ENCODE measurements around the gene IREB2.
"Not testable (repeated sequence)": the region's sequence is repeated elsewhere in the genome, so short reads cannot be mapped to it uniquely, and the experiment has no call there.

IREB2 gene

GRCh38 chr15:78507831-78508160 lies 69.8 kb downstream of the IREB2 start:
- no peak for TF ChIP-seq POLR2A (IDR thresholded peaks at IDR 0.05; ENCODE audit: low read length)
- TF ChIP-seq GATA1 (IDR thresholded peaks at IDR 0.05; ENCODE audit: low read depth, low read length): no peak

DNA sequence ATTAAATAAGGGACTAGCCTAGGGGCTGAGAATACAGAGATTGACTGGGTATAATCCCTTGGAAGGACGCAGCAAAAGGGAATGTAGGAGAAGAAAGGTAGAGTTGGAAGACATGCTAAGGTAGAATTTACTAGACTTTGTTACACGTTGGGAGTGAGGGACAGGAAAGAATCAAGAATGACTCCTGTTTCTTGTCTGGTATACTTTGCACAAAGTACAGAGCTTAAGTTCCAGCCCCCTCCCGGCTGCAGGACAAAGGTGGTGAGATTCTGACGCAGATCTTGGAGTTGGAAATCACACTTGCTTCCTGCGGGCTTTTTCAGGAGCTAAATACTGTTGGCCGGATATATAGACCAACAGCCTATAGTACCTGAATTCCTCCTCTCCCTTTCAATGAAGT lies 70.3 kb downstream of the IREB2 start:
- no peak for TF ChIP-seq GATA1 (IDR thresholded peaks at IDR 0.05; ENCODE audit: low read depth, low read length)
- TF ChIP-seq POLR2A (IDR thresholded peaks at IDR 0.05; ENCODE audit: low read length): no peak
- DNase-seq: no peak

More at GRCh38 chr15:78507831-78508160, 69.8 kb downstream of the IREB2 start:
- no peak for DNase-seq

- TF ChIP-seq GATA1 (IDR thresholded peaks at IDR 0.05; ENCODE audit: low read depth, low read length) (no peak), POLR2A (IDR thresholded peaks at IDR 0.05; ENCODE audit: low read length) (no peak)
- DNase-seq: no peak
These were observed 71.8 kb downstream of the IREB2 start for GRCh38 chr15:78509726-78510312.

DNA sequence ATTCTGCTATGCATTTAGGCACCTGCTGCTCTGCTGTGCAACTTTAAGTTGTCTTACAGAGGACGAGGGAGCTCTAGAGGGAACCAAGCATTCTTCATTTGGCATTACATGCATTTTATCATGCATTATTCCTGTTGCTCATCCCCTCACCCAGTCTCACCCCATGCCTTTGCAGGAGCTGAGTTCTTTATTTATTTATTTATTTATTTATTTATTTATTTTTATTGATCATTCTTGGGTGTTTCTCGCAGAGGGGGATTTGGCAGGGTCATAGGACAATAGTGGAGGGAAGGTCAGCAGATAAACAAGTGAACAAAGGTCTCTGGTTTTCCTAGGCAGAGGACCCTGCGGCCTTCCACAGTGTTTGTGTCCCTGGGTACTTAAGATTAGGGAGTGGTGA lies 82.0 kb downstream of the IREB2 start:
- DNase-seq: not testable (repeated sequence)

DNA sequence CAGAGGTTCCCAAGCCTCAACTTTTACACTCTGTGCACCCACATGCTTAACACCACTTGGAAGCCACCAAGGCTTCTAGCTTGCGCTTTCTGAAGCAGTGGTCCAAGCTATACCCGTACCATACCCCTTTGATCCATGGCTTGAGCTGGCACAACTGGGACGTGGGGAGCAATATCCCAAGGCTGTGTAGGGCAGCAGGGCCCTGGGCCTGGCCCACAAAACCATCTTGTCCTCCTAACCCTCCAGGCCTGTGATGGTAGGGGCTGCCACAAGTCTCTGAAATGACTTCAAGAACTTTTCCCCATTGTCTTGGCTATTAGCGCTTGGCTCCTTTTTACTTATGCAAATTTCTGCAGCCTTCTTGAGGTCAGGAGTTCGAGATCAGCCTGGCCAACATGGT lies 86.2 kb downstream of the IREB2 start:
- no peak for TF ChIP-seq POLR2A (IDR thresholded peaks at IDR 0.05; ENCODE audit: low read length)
- TF ChIP-seq GATA1 (IDR thresholded peaks at IDR 0.05; ENCODE audit: low read depth, low read length): no peak
- DNase-seq: no peak

GRCh38 chr15:78527325-78527724 lies 89.3 kb downstream of the IREB2 start:
- no peak for DNase-seq
- TF ChIP-seq POLR2A (IDR thresholded peaks at IDR 0.05; ENCODE audit: low read length): no peak
- no peak for TF ChIP-seq GATA1 (IDR thresholded peaks at IDR 0.05; ENCODE audit: low read depth, low read length)

GRCh38 chr15:78533331-78533730 lies 95.3 kb downstream of the IREB2 start:
- TF ChIP-seq POLR2A (IDR thresholded peaks at IDR 0.05; ENCODE audit: low read length) (no peak), GATA1 (IDR thresholded peaks at IDR 0.05; ENCODE audit: low read depth, low read length) (no peak)
- DNase-seq: no peak

DNA sequence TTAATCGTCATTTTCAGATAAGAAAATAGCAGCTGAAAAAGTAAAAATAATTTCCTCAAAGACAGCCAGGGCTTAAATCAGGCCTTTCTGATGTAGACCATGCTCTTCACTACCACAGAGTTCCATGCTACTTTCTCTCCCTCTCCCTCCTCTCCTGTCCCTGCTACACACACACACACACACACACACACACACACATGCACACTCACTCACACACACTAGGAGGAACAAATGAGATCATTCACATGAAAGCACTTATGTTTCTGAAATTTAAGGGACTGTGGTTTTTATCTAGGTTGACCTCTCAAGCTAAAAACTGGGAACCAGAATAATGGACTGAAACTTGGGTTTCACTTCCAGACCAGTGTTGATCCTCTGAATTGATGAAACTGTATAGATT lies 98.1 kb downstream of the IREB2 start:
- TF ChIP-seq GATA1 (IDR thresholded peaks at IDR 0.05; ENCODE audit: low read depth, low read length) (no peak), POLR2A (IDR thresholded peaks at IDR 0.05; ENCODE audit: low read length) (no peak)
- no peak for DNase-seq

DNA sequence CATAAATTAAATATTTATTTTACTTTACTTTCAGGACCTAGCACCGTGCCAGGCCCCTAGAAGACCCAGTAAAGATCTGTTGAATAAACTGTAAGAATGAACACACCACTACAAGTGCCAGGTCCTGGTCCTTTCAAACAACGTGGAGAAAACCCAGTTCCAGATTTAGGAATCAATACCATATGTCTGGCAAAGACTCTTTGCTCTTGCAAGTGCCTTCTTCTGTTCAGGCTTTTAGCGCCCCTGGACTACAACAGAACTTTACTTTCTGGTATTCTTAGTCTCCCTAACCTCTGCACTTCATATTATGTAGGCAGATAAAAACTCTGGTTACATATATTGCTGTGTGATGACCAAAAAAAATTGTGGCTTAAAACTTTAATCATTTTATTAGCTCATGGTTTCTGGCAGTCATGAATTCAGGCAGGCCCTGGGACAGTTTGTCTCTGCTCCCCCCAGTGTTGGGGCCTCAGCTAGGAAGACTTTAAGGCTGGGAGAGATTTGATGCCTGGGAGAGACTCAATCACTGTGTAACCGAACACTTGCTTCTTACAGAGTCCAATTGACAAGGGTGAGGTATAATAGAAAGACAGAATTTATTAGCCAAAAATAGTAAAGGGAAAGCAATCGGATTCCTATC lies 99.4 kb downstream of the IREB2 start:
- no peak for TF ChIP-seq POLR2A (IDR thresholded peaks at IDR 0.05; ENCODE audit: low read length)
- DNase-seq: no peak

DNA sequence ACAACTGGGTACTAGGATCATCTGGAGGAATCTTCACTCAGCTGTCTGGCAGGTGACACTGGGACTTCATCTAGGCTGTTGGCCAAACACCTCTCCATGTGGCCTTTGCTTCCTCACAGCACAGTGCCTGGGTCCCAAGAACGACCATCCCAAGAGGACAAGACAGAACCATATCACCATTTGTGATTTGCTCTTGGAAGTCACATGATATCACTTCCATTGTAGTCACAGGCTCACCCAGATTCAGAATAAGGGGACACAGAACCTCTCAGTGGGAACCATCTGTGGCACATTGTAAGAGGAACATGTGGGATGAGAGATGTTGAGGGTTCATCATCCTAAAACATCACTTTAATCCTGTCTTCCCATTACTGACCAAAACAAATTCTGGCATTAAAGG lies 100.3 kb downstream of the IREB2 start:
- DNase-seq: no peak
- TF ChIP-seq GATA1 (IDR thresholded peaks at IDR 0.05; ENCODE audit: low read depth, low read length) (no peak), POLR2A (IDR thresholded peaks at IDR 0.05; ENCODE audit: low read length) (no peak)

DNA sequence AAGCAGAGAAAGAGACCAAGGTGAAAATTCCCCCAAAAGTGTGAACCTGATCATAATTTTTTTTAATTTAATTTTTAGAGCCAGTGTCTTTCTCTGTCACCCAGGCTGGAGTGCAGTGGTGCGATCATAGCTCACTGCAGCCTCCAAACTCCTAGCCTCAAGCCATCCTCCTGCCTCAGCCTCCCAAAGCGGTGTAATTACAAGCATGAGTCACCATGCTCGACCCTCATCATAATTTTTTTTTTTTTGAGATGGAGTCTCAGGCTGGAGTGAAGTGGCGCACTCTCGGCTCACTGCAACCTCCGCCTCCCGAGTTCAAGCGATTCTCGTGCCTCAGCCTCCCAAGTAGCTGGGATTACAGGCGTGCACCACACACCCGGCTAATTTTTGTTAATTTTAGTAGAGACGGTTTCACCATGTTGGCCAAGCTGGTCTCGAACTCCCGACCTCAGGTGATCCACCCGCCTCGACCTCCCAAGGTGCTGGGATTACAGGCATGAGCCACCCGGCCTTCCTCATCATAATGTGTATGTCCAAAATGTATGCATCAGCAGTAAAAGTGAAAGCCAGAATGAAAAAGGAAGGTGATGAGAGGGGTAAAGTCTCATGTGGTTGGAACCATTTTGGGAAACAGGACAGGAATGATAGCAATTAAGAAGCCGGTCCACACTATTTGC lies 101.6 kb downstream of the IREB2 start:
- not testable (repeated sequence) for DNase-seq

DNA sequence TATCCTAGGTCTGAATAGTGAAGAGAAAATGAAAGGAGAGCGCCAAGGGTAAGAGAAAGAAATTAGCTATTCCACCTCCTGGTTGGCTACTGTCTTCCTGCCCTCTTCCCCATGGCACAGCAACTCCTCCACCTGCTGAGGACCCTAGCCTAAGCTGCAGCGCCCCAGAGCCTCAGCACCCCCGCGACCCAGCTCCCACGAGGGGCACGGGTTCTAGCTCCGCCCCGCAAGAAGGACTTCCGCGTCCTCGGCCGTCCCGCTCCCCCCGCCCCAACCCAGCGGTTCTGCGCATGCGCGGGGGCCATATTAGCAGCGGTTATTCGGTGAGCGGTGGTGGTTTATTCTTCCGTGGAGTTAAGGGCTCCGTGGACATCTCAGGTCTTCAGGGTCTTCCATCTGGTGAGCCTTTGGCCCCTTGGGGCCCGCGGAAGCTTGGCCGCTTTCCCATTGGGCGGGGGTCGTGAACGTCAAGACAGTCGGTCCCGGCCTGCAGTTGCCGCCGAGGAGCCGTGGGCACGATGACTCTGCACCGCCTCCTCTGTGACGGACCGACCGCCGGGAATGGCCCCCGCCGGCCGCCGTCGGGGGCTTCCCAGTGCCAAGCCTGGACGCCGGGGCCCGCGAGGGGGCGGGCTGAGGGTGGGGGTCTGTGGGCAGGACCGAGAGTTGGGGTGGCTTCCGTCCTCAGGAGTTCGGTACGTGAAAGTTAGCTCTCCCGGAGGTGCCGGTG lies 102.3 kb downstream of the IREB2 start, which contains the start of gene PSMA4:
Gene PSMA4, plus strand, starts transcription at position 304 of the 730 bp plus-strand sequence. CDS start 1,484 bp downstream, outside the sequence.
- peak; percentile 94 to 96 for DNase-seq
- TF ChIP-seq POLR2A (IDR thresholded peaks at IDR 0.05; ENCODE audit: low read length) (peak; percentile 95), GATA1 (IDR thresholded peaks at IDR 0.05; ENCODE audit: low read depth, low read length) (no peak)

GRCh38 chr15:78540871-78541743 lies 103.1 kb downstream of the IREB2 start:
- no peak for TF ChIP-seq POLR2A (IDR thresholded peaks at IDR 0.05; ENCODE audit: low read length)
- no peak for TF ChIP-seq GATA1 (IDR thresholded peaks at IDR 0.05; ENCODE audit: low read depth, low read length)
- DNase-seq: peak; percentile 51 to 74

GRCh38 chr15:78541744-78542034 lies 103.7 kb downstream of the IREB2 start:
- DNase-seq: no peak
- no peak for TF ChIP-seq POLR2A (IDR thresholded peaks at IDR 0.05; ENCODE audit: low read length)
- TF ChIP-seq GATA1 (IDR thresholded peaks at IDR 0.05; ENCODE audit: low read depth, low read length): no peak

All from erythroblast (primary cell).